Activated naive CD8-positive, alpha-beta T cell (primary cell): Measurements from ENCODE around the gene TNFRSF6B.

ENCODE experiments used
- H3K27ac Mint-ChIP-seq: one replicate; pipeline ENCODE4 v1.8.0; 2021; ENCODE audit warnings: mixed read lengths
- H3K27me3 Mint-ChIP-seq: one replicate; pipeline ENCODE4 v1.8.0; 2021; ENCODE audit warnings: mixed read lengths
- H3K36me3 Mint-ChIP-seq: one replicate; pipeline ENCODE4 v1.8.0; 2021; ENCODE audit warnings: mixed read lengths
- H3K4me1 Mint-ChIP-seq: one replicate; pipeline ENCODE4 v1.8.0; 2021; ENCODE audit warnings: low read depth, mixed read lengths
- H3K4me3 Mint-ChIP-seq: one replicate; pipeline ENCODE4 v1.8.0; 2021; ENCODE audit warnings: mild to moderate bottlenecking, mixed read lengths
- H3K9me3 Mint-ChIP-seq: one replicate; pipeline ENCODE4 v1.8.0; 2021; ENCODE audit warnings: low read depth, mixed read lengths

The TNFRSF6B gene

GRCh38 chr20:63738687-63739129 is 42.3 kb downstream of the TNFRSF6B start:
- Mint-ChIP-seq H3K36me3 (no peaks in the 10 kb centered on the region), H3K9me3 (no peaks in the 10 kb centered on the region), H3K4me1 (peaks cover 20% of the 10 kb centered on the region), H3K4me3 (peak overlapping the region; percentile 30), H3K27ac (no peak overlapping the region), H3K27me3 (no peaks in the 10 kb centered on the region)

DNA sequence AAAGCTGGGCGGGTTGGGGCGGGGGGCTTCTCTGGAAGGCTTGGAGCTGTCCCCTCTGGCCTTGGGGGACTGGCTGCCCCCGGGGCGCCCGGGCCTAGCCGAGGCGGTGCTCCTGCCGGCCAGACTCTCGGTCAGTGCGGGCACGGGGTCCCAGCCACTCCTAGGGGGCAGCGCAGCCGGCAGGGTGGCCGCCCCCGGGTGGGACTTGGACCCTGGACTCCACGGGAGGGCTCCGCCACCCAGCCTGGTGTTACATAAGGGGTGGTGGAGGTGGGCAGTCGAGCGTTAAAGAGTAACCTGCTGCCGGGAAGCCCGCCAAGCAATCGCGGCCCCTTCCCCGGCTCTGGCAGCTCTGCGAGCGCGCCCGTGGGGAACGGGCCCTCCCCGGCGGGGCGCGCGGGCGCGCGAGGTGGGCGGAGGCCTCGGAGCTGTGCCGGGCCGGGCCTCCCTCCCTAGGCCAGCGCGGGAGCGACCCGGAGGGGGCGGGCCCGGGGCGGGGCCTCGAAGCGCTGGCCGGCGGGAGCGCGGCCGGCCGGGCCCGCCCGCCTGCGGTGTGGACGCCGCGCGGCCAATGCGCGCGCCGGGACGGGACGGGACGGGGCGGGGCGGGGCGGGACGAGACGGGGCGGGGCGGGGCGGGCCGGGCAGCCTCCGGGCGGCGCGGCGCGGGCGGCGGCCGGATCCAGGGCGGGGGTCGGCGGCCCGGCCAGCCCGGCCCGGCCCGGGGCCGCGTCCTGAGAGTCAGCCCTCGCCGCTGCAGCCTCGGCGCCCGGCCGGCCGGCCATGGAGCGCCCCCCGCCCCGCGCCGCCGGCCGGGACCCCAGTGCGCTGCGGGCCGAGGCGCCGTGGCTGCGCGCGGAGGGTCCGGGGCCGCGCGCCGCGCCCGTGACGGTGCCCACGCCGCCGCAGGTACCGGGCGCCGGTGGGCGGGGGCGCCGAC is 42.9 kb downstream of the TNFRSF6B start, which contains the start of gene SLC2A4RG:
Gene SLC2A4RG, plus strand, starts transcription at position 647 of the 940 bp plus-strand sequence. Its CDS starts 137 bp downstream, at position 784.
- Mint-ChIP-seq H3K9me3 (no peaks in the 10 kb centered on the region), H3K27me3 (no peaks in the 10 kb centered on the region), H3K4me3 (peak within 1 kb of the TSS; percentile 54), H3K4me1 (peaks cover 15% of the 10 kb centered on the region), H3K36me3 (no peaks in the 10 kb centered on the region), H3K27ac (no peak within 1 kb of the TSS)

- no peaks in the 10 kb centered on the region for H3K27me3 Mint-ChIP-seq
- peaks cover 15% of the 10 kb centered on the region for H3K4me1 Mint-ChIP-seq
- H3K27ac Mint-ChIP-seq = no peak overlapping the region
- no peaks in the 10 kb centered on the region for H3K9me3 Mint-ChIP-seq
- peak overlapping the region; percentile 54 for H3K4me3 Mint-ChIP-seq
- no peaks in the 10 kb centered on the region for H3K36me3 Mint-ChIP-seq
Observed at GRCh38 chr20:63740070-63740626, 43.7 kb downstream of the TNFRSF6B start.

DNA sequence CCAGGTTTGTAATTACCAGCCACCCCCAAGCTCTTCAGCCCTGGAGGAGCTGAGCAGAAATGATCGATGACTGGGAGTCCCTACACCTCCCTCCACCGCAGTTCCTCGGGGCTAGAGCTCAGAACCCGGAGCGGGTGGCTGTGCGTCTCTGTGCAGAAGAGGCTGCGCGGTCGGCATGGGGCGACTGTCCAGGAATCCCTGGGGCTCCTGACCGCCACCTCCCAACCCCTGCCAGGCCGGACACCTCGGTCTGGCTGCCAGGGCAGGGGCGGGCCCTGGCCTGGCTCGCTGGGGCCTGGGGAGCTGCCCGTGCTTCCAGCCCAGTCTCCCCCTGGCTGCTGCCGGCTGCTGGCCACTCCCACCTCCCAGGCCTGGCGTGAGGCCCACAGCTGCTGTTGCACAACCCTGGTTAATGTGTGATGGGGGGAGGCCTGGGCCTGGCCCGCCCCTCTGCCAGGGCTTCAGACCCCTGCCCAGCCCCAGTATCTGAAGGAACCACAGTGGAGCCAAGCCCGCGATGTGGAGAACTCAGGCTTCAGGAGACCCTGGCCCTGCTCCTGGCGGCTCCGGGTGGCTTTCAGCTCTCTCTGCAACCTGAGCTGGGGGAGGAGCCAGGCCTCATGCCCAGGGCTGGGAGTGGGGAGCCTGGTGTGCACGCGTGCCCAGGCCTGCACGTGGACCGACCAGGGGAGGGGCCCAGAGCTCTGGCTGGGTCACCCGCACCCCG is 44.3 kb downstream of the TNFRSF6B start:
- H3K4me3 Mint-ChIP-seq = peak overlapping the region; percentile 54
- peaks cover 12% of the 10 kb centered on the region for H3K4me1 Mint-ChIP-seq
- H3K27ac Mint-ChIP-seq = no peak overlapping the region
- H3K9me3 Mint-ChIP-seq = no peaks in the 10 kb centered on the region
- H3K27me3 Mint-ChIP-seq = no peaks in the 10 kb centered on the region
- H3K36me3 Mint-ChIP-seq = no peaks in the 10 kb centered on the region

GRCh38 chr20:63741354-63741675 is 44.9 kb downstream of the TNFRSF6B start:
- Mint-ChIP-seq H3K9me3 (no peaks in the 10 kb centered on the region), H3K4me3 (no peak overlapping the region), H3K27me3 (no peaks in the 10 kb centered on the region), H3K4me1 (peaks cover 7% of the 10 kb centered on the region), H3K27ac (no peak overlapping the region), H3K36me3 (no peaks in the 10 kb centered on the region)

- Mint-ChIP-seq H3K4me3 (no peak overlapping the region), H3K36me3 (no peaks in the 10 kb centered on the region), H3K9me3 (no peaks in the 10 kb centered on the region), H3K27ac (no peak overlapping the region), H3K27me3 (no peaks in the 10 kb centered on the region), H3K4me1 (peaks cover 2% of the 10 kb centered on the region)
Observed at GRCh38 chr20:63741676-63742380, 45.4 kb downstream of the TNFRSF6B start.

DNA sequence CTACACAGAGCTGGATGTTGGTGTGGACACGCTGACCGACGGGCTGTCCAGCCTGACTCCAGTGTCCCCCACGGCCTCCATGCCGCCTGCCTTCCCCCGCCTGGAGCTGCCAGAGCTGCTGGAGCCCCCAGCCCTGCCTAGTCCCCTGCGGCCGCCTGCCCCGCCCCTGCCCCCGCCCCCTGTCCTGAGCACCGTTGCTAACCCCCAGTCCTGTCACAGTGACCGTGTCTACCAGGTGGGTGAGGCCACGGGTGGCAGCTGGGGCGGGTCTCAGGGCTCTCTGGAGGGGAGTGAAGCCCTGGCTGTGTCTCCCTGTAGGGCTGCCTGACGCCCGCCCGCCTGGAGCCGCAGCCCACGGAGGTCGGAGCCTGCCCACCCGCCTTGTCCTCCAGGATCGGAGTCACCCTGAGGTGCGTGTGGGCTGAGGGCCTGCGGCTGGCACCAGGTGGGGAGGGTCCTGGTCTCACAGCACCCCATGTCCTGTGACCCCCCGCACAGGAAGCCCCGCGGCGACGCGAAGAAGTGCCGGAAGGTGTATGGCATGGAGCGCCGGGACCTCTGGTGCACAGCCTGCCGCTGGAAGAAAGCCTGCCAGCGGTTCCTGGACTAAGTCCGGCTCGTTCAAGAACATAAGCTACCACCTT is 46.1 kb downstream of the TNFRSF6B start:
- Mint-ChIP-seq H3K27me3 (no peaks in the 10 kb centered on the region), H3K4me3 (no peak overlapping the region), H3K36me3 (no peaks in the 10 kb centered on the region), H3K4me1 (no peaks in the 10 kb centered on the region), H3K27ac (no peak overlapping the region), H3K9me3 (no peaks in the 10 kb centered on the region)

DNA sequence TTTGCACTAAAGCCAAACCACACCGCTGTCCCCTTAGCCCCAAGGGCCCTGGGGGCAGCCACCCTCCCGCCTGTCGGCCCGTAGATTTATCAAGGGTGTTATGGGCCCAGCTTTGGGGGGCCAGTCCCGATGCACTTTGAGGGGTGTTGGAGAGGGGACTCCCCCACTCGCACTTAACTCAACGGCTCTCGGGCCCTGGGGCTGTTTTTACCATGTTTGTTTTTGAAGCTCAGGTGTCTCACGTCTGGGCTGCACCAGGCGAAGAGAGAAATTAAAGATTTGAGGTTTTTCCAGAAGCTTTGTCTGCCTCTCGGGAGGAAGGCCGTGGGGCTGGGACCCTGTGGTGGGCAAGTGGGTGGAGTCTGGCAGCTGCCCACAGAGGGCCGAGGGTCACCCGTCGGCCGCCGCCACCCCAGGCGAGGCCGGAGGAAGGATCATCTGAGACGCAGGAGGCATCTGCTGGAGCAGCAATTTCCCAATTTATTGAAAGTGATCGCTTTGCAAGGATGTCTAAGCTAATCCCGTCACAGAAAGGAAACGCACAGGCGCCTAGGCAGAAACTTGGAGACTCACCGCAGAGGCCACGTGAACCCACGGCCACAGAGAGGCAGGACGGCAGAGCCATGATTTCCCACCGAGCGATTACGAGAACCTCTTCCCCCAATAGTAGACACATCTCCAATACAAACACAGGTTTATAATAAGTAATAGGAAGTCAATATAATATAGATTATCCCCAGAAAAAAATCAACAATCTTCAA is 46.9 kb downstream of the TNFRSF6B start:
- no peak overlapping the region for H3K4me3 Mint-ChIP-seq
- H3K36me3 Mint-ChIP-seq = no peaks in the 10 kb centered on the region
- H3K4me1 Mint-ChIP-seq = no peaks in the 10 kb centered on the region
- H3K9me3 Mint-ChIP-seq = no peaks in the 10 kb centered on the region
- H3K27ac Mint-ChIP-seq = no peak overlapping the region
- H3K27me3 Mint-ChIP-seq = no peaks in the 10 kb centered on the region

DNA sequence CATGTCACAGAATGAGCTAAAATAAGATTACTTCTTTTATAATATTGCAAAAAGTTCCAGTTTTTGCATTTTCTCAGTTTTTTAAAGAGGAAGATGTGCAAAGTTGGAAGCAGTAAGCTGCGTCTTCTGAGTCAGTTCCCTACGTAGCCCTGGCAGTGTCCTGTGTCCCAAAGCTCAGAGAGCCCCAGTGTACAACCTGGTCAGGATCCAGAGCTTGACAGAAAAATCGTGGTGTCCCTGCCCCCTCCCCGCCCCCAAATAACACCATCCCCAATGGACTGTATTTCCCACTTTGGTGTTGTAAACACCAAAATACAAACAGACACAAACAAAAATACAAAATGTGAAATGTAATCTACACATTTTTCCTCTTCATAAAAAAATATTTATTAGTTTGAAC is 47.7 kb downstream of the TNFRSF6B start:
- H3K4me1 Mint-ChIP-seq = peaks cover 4% of the 10 kb centered on the region
- no peaks in the 10 kb centered on the region for H3K27me3 Mint-ChIP-seq
- no peaks in the 10 kb centered on the region for H3K36me3 Mint-ChIP-seq
- no peak overlapping the region for H3K27ac Mint-ChIP-seq
- H3K4me3 Mint-ChIP-seq = no peak overlapping the region
- H3K9me3 Mint-ChIP-seq = no peaks in the 10 kb centered on the region

- Mint-ChIP-seq H3K9me3 (no peaks in the 10 kb centered on the region), H3K27me3 (no peaks in the 10 kb centered on the region), H3K4me1 (peaks cover 9% of the 10 kb centered on the region), H3K4me3 (no peak overlapping the region), H3K27ac (no peak overlapping the region), H3K36me3 (no peaks in the 10 kb centered on the region)
Observed at GRCh38 chr20:63744574-63745423, 48.3 kb downstream of the TNFRSF6B start.

DNA sequence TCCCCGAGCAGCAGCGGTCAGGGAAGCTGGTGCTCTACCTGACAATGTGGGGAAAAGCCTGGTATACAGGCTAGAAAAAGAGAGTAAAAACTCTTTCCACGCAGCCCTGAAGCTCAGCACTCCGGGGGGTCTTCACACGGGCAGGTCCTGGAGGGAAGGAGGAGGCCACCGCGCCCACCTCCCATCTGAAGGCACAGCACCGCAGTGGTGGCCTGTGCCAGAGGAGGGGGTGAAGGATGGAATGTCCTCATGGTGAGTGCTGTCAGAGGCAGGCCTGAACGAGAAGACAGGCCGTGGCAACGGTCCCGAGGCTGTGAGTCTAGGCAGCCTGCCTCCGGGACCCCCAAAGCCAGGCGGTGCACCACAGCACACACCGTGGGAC is 49.0 kb downstream of the TNFRSF6B start:
- no peaks in the 10 kb centered on the region for H3K9me3 Mint-ChIP-seq
- no peak overlapping the region for H3K4me3 Mint-ChIP-seq
- H3K36me3 Mint-ChIP-seq = no peaks in the 10 kb centered on the region
- peaks cover 12% of the 10 kb centered on the region for H3K4me1 Mint-ChIP-seq
- H3K27me3 Mint-ChIP-seq = no peaks in the 10 kb centered on the region
- no peak overlapping the region for H3K27ac Mint-ChIP-seq

GRCh38 chr20:63745961-63746731 is 49.7 kb downstream of the TNFRSF6B start:
- Mint-ChIP-seq H3K27me3 (no peaks in the 10 kb centered on the region), H3K4me3 (no peak overlapping the region), H3K4me1 (peaks cover 19% of the 10 kb centered on the region), H3K36me3 (no peaks in the 10 kb centered on the region), H3K27ac (no peak overlapping the region), H3K9me3 (no peaks in the 10 kb centered on the region)
